ENCODE data around the gene APH1A. TPM values are rescaled to one million over a fixed set of nuclear protein-coding genes. Genes with fewer than 3 reads are reported as not detected.

APH1A gene
- total RNA-seq, 2 donors from 2014 or later: 126 to 131 TPM

- no peak overlapping the region for H3K4me3 Mint-ChIP-seq
- Histone ChIP-seq H3K27ac (ENCODE audit: low read depth, low read length) (peak overlapping the region; percentile 19), H3K9me3 (ENCODE audit: control insufficient read depth, low read length) (no peaks in the 10 kb centered on the region), H3K4me3 (ENCODE audit: low read length) (no peak overlapping the region), H3K36me3 (ENCODE audit: control insufficient read depth, insufficient read depth, low read length) (peaks cover 10% of the 10 kb centered on the region), H3K4me1 (ENCODE audit: control insufficient read depth, insufficient read depth, low read length) (peaks cover 9% of the 10 kb centered on the region), H3K27me3 (ENCODE audit: control insufficient read depth, insufficient read depth, low read length, poor library complexity, severe bottlenecking) (no peaks in the 10 kb centered on the region), H3K9ac (ENCODE audit: extremely low read depth, low read length, poor library complexity, severe bottlenecking) (no peak overlapping the region)
- peaks cover 11% of the 10 kb centered on the region for H3K36me3 Mint-ChIP-seq (ENCODE audit: low read depth)
- no peak overlapping the region for H3K27ac Mint-ChIP-seq
- no peak for DNase-seq
- H3K4me1 Mint-ChIP-seq: peaks cover 39% of the 10 kb centered on the region
- H3K9me3 Mint-ChIP-seq: no peaks in the 10 kb centered on the region
- WGBS, 2 experiments (ENCODE audit: insufficient coverage in 1 of 2, insufficient read length in 1 of 2): 92% methylated on average over 7 of the region's 7 CpGs
- no peaks in the 10 kb centered on the region for H3K27me3 Mint-ChIP-seq (ENCODE audit: insufficient read depth)
- no peak for TF ChIP-seq CTCF (conservative IDR thresholded peaks at IDR 0.05)
Measured at GRCh38 chr1:150271291-150271959, 2.6 kb upstream of the APH1A start.

GRCh38 chr1:150269451-150269850, 635 bp upstream of the APH1A start:
- Mint-ChIP-seq H3K4me3 (peak overlapping the region; percentile 100), H3K27me3 (ENCODE audit: insufficient read depth) (no peaks in the 10 kb centered on the region), H3K4me1 (peaks cover 50% of the 10 kb centered on the region), H3K36me3 (ENCODE audit: low read depth) (peaks cover 31% of the 10 kb centered on the region), H3K27ac (peak overlapping the region; percentile 88), H3K9me3 (no peaks in the 10 kb centered on the region)
- Histone ChIP-seq H3K36me3 (ENCODE audit: control insufficient read depth, insufficient read depth, low read length) (peaks cover 25% of the 10 kb centered on the region), H3K9me3 (ENCODE audit: control insufficient read depth, low read length) (no peaks in the 10 kb centered on the region), H3K27ac (ENCODE audit: low read depth, low read length) (peak overlapping the region; percentile 4), H3K9ac (ENCODE audit: extremely low read depth, low read length, poor library complexity, severe bottlenecking) (no peak overlapping the region), H3K4me1 (ENCODE audit: control insufficient read depth, insufficient read depth, low read length) (peaks cover 9% of the 10 kb centered on the region), H3K4me3 (ENCODE audit: low read length) (peak overlapping the region; percentile 91), H3K27me3 (ENCODE audit: control insufficient read depth, insufficient read depth, low read length, poor library complexity, severe bottlenecking) (no peaks in the 10 kb centered on the region)
- DNase-seq: no peak
- 14 to 50% methylated on average over 1 to 10 of the region's 10 CpGs for WGBS, 2 experiments (ENCODE audit: insufficient coverage in 1 of 2, insufficient read length in 1 of 2)
- TF ChIP-seq CTCF (conservative IDR thresholded peaks at IDR 0.05): no peak

- 0% methylated on average over 7 to 21 of the region's 21 CpGs for WGBS, 2 experiments (ENCODE audit: insufficient coverage in 1 of 2, insufficient read length in 1 of 2)
- Histone ChIP-seq H3K4me1 (ENCODE audit: control insufficient read depth, insufficient read depth, low read length) (peaks cover 11% of the 10 kb centered on the region), H3K27ac (ENCODE audit: low read depth, low read length) (no peak overlapping the region), H3K9me3 (ENCODE audit: control insufficient read depth, low read length) (no peaks in the 10 kb centered on the region), H3K36me3 (ENCODE audit: control insufficient read depth, insufficient read depth, low read length) (peaks cover 25% of the 10 kb centered on the region), H3K4me3 (ENCODE audit: low read length) (peak overlapping the region; percentile 91), H3K9ac (ENCODE audit: extremely low read depth, low read length, poor library complexity, severe bottlenecking) (peak overlapping the region; percentile 73), H3K27me3 (ENCODE audit: control insufficient read depth, insufficient read depth, low read length, poor library complexity, severe bottlenecking) (no peaks in the 10 kb centered on the region)
- no peak for DNase-seq
- Mint-ChIP-seq H3K4me3 (peak overlapping the region; percentile 100), H3K27ac (peak overlapping the region; percentile 88), H3K9me3 (no peaks in the 10 kb centered on the region), H3K4me1 (peaks cover 54% of the 10 kb centered on the region), H3K27me3 (ENCODE audit: insufficient read depth) (no peaks in the 10 kb centered on the region), H3K36me3 (ENCODE audit: low read depth) (peaks cover 34% of the 10 kb centered on the region)
- no peak for TF ChIP-seq CTCF (conservative IDR thresholded peaks at IDR 0.05)
Measured at GRCh38 chr1:150268340-150268704, 494 bp downstream of the APH1A start.

Measured in endodermal cell (in vitro differentiated cells).